Measurements from ENCODE around the gene STAT6. TPM values are rescaled to one million over a fixed set of nuclear protein-coding genes. Genes with fewer than 3 reads are reported as not detected.

STAT6 gene
- total RNA-seq, 1 donor from 2014 or later = 188 TPM

DNA sequence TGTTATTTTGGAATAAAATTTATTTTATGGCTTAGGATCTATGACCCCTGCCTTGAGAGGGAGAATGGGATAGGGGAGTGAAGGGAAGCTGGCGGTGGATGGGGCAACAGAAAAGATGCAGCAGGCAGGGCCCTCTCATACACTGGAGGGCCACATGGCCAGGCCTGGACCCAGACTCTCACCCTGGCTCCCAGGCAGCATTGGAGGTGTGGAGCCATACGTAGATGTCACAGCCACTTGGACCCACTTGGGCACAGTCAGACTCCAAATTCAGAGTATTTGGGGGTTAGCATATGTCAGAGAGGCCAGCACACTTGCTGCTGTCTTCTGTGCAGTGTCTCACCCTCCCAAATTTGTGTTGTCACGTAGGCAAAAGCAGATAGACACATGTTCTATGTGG, 15.7 kb downstream of the STAT6 start:
- DNase-seq (ENCODE audit: low spot score in 2 of 2) = no peak
- peaks cover 23 to 39% of the 10 kb centered on the region in 2 donors for H3K4me1 ChIP-seq
- H3K27ac ChIP-seq = peak overlapping the region; percentile 83 to 87
- no peak overlapping the region for H3K4me3 ChIP-seq
- intact Hi-C loops (cut with DNase I) = no loop called here
- no peaks in the 10 kb centered on the region for H3K27me3 ChIP-seq
- TF ChIP-seq CTCF (IDR thresholded peaks at IDR 0.05) = no peak
- H3K36me3 ChIP-seq = peaks cover 72 to 86% of the 10 kb centered on the region in 2 donors
- H3K9me3 ChIP-seq = no peaks in the 10 kb centered on the region

- Histone ChIP-seq H3K9me3 (no peaks in the 10 kb centered on the region), H3K27ac (peak overlapping the region; percentile 83 to 87), H3K4me3 (peak overlapping the region in 1 of 2 donors; percentile 33), H3K27me3 (no peaks in the 10 kb centered on the region), H3K36me3 (peaks cover 65 to 77% of the 10 kb centered on the region in 2 donors), H3K4me1 (peaks cover 26 to 43% of the 10 kb centered on the region in 2 donors)
- intact Hi-C loops (cut with DNase I) = no loop called here
- no peak for DNase-seq (ENCODE audit: low spot score in 2 of 2)
- TF ChIP-seq CTCF (IDR thresholded peaks at IDR 0.05) = no peak
Measured at GRCh38 chr12:57094208-57095160, 16.7 kb downstream of the STAT6 start.

DNA sequence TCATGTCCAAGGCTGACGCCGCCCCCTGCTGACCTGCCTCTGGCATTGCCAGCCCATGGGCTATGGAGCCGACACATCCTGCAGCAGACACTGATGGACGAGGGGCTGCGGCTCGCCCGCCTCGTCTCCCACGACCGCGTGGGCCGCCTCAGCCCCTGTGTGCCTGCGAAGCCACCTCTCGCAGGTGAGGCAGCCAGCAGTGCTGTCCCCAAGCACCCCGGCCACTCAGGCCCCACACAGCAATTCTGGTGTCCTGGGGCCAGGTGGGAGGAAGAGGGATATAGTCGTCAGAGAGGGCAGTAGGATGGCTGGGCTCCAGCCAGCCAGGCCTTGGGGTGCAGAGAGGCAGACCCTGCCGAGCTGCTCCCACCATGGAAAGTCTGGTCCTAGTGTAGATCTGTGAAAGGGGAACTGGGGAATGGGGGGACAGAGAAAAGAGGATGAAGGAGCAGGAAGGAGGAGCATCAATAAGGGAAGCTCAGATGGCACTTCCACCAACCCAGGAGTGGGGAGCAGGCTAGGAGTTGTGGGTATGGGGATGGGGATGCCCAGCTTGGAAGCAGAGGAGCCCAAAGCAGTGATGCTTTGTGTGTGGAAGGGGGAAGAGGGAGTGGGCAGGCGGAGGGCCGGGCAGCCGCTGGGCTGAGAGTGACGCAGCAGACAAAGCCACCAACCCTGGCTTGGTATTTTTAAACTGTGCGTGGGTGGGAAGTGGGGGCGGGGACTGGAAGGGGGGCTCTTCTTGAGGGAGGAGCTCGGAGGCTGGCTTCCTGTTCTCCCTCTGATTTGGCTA, 17.6 kb downstream of the STAT6 start:
- no peaks in the 10 kb centered on the region for H3K27me3 ChIP-seq
- peak in 1 of 2 donors; percentile 90 for DNase-seq (ENCODE audit: low spot score in 2 of 2)
- intact Hi-C loops (cut with DNase I) = loop anchor here (2.0 kb wide), 1 partner anchor 25 kb away; no protein-coding TSS in a partner anchor
- peak overlapping the region; percentile 83 to 87 for H3K27ac ChIP-seq
- TF ChIP-seq CTCF (IDR thresholded peaks at IDR 0.05) = peak; percentile 45 to 56 (median 46)
- H3K4me3 ChIP-seq = peak overlapping the region in 1 of 2 donors; percentile 33
- H3K9me3 ChIP-seq = no peaks in the 10 kb centered on the region
- H3K36me3 ChIP-seq = peaks cover 56 to 69% of the 10 kb centered on the region in 2 donors
- peaks cover 26 to 43% of the 10 kb centered on the region in 2 donors for H3K4me1 ChIP-seq

- peaks cover 49 to 63% of the 10 kb centered on the region in 2 donors for H3K36me3 ChIP-seq
- peak overlapping the region in 1 of 2 donors; percentile 33 for H3K4me3 ChIP-seq
- no peak for DNase-seq (ENCODE audit: low spot score in 2 of 2)
- no peaks in the 10 kb centered on the region for H3K9me3 ChIP-seq
- intact Hi-C loops (cut with DNase I) = loop anchor here (2.0 kb wide), 1 partner anchor 24 kb away; no protein-coding TSS in a partner anchor
- no peaks in the 10 kb centered on the region for H3K27me3 ChIP-seq
- no peak for TF ChIP-seq CTCF (IDR thresholded peaks at IDR 0.05)
- H3K4me1 ChIP-seq = peaks cover 26 to 47% of the 10 kb centered on the region in 2 donors
- H3K27ac ChIP-seq = peak overlapping the region; percentile 83 to 87
Measured at GRCh38 chr12:57092876-57093414, 18.2 kb downstream of the STAT6 start.

DNA sequence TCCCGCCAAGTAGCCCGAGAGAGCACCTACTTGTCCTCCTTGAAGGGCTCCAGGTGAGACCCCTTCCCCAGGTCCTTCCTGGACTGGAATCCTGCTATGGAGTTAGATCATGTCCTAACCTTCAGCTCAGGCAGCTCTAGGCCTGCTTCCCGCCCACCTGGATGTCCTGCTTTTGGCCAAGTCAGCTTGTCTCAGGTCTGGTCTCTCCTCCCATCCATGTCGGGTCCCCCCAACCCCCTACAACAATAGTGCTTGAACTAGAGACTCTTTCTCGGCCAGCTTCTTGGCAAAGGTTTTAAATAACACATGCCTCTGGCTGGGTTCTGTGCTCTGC, 18.7 kb downstream of the STAT6 start:
- Histone ChIP-seq H3K36me3 (peaks cover 45 to 59% of the 10 kb centered on the region in 2 donors), H3K4me3 (no peak overlapping the region)
- DNase-seq (ENCODE audit: low spot score in 2 of 2) = no peak

More for the DNA sequence above, 18.7 kb downstream of the STAT6 start:
- no peaks in the 10 kb centered on the region for H3K9me3 ChIP-seq
- TF ChIP-seq CTCF (IDR thresholded peaks at IDR 0.05) = no peak
- peaks cover 26 to 47% of the 10 kb centered on the region in 2 donors for H3K4me1 ChIP-seq
- no peaks in the 10 kb centered on the region for H3K27me3 ChIP-seq
- H3K27ac ChIP-seq = peak overlapping the region; percentile 83 to 87
- intact Hi-C loops (cut with DNase I) = loop anchor here (2.0 kb wide), 1 partner anchor 24 kb away; no protein-coding TSS in a partner anchor

Data from ascending aorta (tissue), 2 donors.